ACHN (cell line): ENCODE measurements around the gene TTC14.

Experiments
- DNase-seq: peaks from one replicate; pipeline ENCODE4 v3.0.0-alpha.2; 2015
- in situ Hi-C: cut with HindIII; loops from 2 replicates; pipeline ENCODE4 v1.10.0; 2017; ENCODE audit warnings: low sequenced_read_pairs, low pct_ligation_motif_present, low pct_unique_long_range_greater_than_20kb

Gene TTC14

DNA sequence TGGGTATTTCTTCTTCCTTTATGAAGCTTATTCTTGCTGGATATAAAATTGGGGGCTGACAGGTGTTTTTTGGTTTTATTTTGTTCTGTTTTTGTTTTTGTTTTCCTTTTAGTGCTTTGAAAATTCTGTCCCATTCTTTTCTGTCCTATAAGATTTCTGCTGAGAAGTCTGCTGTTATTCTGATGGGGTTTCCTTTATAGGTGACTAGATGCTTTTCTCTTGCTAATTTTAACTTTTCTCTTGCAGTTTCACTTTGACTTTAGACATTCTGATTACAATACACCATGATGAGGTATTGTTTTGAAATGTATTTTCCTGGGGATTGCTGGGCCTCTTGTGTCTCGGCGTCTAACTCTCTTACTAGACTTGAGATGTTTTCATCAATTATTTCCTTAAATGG, 22.8 kb downstream of the TTC14 start:
- in situ Hi-C loops = loop anchor here (25.0 kb wide), 1 partner anchor 862 kb away; no protein-coding TSS in a partner anchor
- DNase-seq = no peak

DNA sequence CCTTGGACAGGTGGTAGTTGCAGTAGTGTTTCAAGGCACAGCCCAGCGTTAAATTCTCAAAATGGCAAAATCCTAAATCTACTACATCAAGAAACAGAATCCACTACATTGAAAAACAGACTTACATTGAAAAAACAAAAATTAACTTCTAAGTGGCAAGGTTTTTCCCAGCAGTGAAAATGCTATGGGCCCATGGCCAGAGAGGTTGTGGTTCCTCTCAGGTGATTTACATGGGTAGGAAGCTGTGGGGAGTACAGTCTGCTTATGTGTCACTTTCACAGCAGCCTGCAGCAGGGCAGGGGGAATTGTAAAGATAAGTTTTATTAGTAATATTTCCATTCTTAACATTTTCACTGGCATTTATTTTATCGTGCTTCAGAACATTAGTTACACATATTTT, 24.9 kb downstream of the TTC14 start:
- no peak for DNase-seq
- in situ Hi-C loops = no loop called here

DNA sequence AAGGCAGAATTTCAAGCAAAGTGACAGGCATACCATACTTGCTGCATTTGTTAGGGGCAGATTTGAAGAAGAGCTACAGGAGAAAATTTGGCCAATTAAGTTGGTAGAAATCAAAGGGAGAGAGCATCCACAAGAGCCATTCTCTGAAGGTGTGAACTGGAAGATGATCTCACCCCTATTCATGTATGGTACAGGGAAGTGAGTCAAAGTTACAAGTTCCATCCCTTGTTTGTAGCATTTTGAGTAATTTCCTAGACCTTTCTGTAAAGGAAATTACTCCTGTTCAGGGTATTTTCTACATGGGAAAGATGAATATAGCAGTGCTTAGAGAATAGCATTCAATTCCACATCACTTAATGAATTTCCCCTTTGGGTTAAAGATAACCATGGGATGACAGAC, 28.4 kb downstream of the TTC14 start:
- in situ Hi-C loops = no loop called here
- no peak for DNase-seq

DNA sequence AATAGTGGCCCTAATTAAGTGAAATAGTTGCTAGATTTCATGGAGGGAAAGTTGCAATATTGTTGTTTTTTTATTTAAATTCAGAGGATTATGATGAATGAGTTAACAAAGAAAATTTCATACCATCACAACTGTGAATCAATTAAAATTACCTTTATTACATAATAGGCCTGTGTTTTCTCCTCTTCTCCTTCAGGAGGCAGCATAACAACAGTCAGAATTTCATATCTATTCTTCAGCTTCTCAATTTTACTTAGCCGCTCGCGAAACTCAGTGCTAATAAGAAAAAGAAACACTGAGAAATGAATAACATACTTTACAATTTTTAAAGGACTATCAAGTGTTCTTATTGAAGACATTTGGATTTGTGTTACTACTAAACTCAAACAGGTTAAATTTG, 29.4 kb downstream of the TTC14 start:
- in situ Hi-C loops = no loop called here
- DNase-seq = no peak

DNA sequence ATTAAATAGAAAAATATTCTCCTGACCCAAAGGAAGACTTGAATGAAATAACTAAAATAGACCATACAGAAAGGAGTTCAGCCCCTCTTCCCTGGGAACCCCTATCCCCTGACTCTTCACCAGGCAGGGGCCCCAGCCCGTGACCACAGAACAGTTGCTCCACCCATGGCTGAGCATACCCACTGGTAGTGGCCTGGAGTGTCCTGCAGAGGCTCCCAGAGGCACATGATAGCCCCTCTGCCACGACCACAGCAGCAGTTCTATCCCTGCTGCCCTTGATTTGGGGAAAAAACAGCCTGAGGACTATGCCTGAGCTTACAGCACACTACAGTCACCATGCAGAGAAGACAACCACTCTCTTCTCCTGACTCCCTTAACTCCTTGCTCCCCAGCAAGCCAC, 31.8 kb downstream of the TTC14 start:
- no peak for DNase-seq
- in situ Hi-C loops = no loop called here

DNA sequence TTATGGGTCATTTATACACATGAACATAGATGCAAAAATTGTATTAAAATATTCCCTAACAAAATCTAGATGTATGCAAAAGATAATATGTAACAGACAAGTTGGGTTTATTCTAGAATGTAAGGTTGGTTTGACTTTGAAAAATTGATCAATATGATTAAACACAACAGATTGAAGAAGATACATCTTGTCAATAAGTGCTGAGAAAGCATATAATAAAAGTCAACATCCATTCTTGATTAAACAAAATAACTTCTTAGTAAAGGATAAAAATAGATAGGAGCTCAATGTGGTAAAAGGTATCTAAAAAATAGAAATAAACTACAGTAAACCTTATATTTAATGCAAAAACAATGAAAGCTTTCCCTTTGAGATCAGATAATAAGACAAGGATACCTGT, 39.0 kb downstream of the TTC14 start:
- in situ Hi-C loops = no loop called here
- no peak for DNase-seq

DNA sequence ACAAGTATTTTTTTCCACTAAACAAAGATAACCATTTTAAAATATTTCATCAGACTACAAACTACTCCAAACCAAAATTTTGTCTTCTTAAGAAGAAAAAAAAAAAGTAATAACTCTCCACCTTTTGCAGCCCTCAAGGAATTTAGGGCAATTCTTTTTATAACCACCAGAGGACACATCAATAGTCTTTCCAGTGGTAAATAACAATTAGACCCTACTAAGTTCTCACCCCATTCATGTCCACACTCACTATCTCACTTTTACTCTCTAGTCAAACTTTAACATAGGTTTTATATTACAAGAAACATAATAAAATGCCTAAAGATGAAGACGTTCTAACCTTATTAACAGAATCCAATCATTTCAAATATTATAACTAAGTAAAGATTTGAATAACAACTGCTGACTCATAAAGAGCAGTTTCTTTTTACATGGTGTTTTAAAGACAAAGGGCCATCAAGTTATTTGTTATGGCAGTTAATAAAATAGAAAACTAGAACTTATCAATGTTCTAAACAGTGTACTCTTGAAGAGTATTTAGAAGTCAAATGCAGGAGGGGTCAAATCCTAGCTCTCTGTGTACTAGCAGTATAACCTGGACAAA, 44.3 kb downstream of the TTC14 start:
- in situ Hi-C loops = no loop called here
- DNase-seq = no peak

DNA sequence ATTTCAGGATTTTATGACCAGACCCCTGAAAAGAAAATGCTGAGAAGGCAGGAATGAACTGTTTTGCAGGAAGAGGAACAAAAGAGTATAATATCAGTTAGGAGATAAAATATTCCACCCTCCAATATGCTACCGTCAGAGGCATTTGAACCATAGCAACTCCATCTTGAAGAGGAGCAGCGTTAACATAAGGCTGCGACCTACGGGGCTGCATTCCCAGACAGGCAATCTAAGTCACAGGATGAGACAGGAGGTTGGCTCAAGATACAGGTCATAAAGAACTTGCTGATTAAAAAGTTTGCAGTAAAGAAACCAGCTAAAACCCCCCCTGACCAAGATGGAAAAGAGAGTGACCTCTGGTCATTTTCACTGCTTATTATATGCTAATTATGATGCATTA, 54.4 kb downstream of the TTC14 start:
- in situ Hi-C loops = no loop called here
- no peak for DNase-seq

DNA sequence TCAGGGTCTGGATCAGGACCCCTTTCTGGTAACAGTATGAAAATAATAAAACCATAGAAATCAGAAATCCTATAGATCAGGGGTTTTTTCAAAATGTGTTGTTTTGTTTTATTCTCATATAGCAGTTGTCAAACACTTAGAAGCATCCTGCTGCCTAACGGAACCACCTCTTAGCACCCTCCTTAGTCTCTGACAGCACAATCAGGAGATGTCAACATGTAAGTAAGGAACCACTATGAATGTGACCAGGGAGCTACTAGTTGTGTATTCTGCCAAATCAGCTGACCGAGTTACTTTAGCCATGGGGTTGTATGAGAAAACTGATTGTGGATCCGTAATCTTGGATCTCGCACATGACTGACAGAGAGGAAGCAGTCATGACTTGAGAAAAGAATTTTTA, 55.1 kb downstream of the TTC14 start:
- in situ Hi-C loops = no loop called here
- no peak for DNase-seq
